Astrocyte of the spinal cord (primary cell): ENCODE measurements around the gene DBI.

Experiments used
- DNase-seq: peaks from one replicate; pipeline ENCODE4 v3.0.0; 2011; ENCODE audit warnings: low read depth, low spot score
- H3K4me3 ChIP-seq: 2 replicates; pipeline ENCODE4 v1.5.1; 2011; ENCODE audit warnings: low read depth, mild to moderate bottlenecking, low read length, moderate library complexity
- in situ Hi-C: cut with HindIII; loops from 2 replicates; pipeline ENCODE4 v1.10.0; 2017; ENCODE audit warnings: low sequenced_read_pairs
- TF ChIP-seq, protein P1 (sequence below): IDR thresholded peaks from 2 replicates; pipeline ENCODE4 v1.5.1; 2012; ENCODE audit warnings: low read depth, mild to moderate bottlenecking, low read length, inconsistent platforms

DBI gene

DNA sequence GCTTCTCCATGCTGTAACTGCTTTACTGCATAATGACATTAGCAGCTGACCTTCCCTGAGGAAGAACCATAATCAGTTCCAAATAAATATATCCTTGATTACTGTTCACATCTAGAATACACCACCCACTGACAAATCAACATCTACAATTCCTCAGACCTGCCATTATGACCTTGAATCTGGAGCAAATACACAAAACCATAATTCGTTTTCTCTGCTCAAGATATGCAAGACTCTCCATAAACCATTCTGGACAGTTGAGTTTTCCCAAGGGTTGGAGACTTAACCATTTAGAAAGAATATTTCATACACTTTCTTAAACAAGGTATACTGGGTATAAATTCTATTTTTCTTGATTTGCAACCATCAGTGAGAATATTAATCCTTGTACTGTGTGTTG lies 11.9 kb upstream of the DBI start:
- DNase-seq, result no peak
- in situ Hi-C loops, result no loop called here
- TF ChIP-seq, protein P1, sequence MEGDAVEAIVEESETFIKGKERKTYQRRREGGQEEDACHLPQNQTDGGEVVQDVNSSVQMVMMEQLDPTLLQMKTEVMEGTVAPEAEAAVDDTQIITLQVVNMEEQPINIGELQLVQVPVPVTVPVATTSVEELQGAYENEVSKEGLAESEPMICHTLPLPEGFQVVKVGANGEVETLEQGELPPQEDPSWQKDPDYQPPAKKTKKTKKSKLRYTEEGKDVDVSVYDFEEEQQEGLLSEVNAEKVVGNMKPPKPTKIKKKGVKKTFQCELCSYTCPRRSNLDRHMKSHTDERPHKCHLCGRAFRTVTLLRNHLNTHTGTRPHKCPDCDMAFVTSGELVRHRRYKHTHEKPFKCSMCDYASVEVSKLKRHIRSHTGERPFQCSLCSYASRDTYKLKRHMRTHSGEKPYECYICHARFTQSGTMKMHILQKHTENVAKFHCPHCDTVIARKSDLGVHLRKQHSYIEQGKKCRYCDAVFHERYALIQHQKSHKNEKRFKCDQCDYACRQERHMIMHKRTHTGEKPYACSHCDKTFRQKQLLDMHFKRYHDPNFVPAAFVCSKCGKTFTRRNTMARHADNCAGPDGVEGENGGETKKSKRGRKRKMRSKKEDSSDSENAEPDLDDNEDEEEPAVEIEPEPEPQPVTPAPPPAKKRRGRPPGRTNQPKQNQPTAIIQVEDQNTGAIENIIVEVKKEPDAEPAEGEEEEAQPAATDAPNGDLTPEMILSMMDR, result no peak
- no peak overlapping the region for H3K4me3 ChIP-seq

- H3K4me3 ChIP-seq, result no peak overlapping the region
- TF ChIP-seq, protein P1, result no peak
- DNase-seq, result no peak
- in situ Hi-C loops, result no loop called here
These were observed 7.0 kb upstream of the DBI start for GRCh38 chr2:119359774-119360173.

DNA sequence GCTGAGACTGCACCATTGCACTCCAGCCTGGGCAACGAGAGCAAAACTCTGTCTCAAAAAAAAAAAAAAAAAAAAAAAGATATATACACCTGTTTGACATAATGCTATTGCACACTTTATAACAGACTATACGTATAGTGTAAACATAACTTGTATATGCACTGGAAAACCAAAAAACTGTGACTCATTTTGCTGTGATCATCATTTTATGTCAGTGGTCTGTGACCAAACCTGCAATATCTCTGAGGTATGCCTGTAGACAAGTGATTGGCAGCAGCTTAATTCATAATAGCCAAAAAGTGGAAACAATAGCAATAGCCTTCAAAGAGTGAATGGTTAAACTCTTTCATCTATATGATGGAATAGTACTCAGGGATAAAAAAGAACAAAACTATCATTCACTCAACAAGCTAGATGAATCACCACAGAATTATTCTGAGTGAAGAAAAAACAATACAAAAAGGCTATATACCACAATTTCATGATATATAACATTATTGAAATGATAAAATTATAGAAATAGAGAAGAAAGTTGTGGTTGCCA lies 6.3 kb upstream of the DBI start:
- DNase-seq, result no peak
- in situ Hi-C loops, result no loop called here
- no peak overlapping the region for H3K4me3 ChIP-seq
- TF ChIP-seq, protein P1, result no peak

GRCh38 chr2:119364798-119365197 lies 2.0 kb upstream of the DBI start:
- in situ Hi-C loops, result no loop called here
- DNase-seq, result no peak
- H3K4me3 ChIP-seq, result no peak overlapping the region
- TF ChIP-seq, protein P1, result no peak

- TF ChIP-seq, protein P1, result no peak
- in situ Hi-C loops, result no loop called here
These were observed 1.3 kb upstream of the DBI start for GRCh38 chr2:119365436-119365835.

DNA sequence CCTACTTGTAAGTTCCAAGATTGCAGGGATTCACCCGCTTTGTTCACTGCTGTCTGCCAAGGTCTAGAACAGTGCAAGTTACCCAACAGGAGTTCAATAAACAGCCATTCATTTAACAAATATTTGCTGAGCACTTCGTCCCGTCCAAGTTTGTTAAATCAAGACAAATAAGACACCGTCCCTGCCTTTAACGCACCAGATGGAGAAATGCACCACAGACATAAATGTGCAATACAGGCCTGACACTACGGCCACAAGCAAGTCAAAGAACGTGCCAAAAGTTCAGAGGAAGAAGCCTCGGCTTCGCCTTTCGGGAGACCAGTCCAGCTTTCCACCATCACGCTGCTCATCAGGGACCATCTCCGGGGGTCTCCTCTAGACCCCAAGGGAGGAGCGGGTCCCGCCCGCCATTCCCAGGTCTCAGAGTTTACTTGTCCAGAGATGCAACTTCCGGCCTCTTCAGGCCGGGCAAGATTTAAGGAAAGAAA lies 572 bp upstream of the DBI start:
- peak overlapping the region; percentile 87 for H3K4me3 ChIP-seq
- peak; percentile 52 for DNase-seq
- in situ Hi-C loops, result no loop called here
- TF ChIP-seq, protein P1, result no peak

More at GRCh38 chr2:119365436-119365835, 1.3 kb upstream of the DBI start:
- H3K4me3 ChIP-seq, result peak overlapping the region; percentile 87
- DNase-seq, result no peak
